Measurements from ENCODE around the gene C2orf66. TPM values are rescaled to one million over a fixed set of nuclear protein-coding genes. Genes with fewer than 3 reads are reported as not detected.

The C2orf66 gene
- total RNA-seq, 1 donor from 2014 or later: 0.38 TPM

DNA sequence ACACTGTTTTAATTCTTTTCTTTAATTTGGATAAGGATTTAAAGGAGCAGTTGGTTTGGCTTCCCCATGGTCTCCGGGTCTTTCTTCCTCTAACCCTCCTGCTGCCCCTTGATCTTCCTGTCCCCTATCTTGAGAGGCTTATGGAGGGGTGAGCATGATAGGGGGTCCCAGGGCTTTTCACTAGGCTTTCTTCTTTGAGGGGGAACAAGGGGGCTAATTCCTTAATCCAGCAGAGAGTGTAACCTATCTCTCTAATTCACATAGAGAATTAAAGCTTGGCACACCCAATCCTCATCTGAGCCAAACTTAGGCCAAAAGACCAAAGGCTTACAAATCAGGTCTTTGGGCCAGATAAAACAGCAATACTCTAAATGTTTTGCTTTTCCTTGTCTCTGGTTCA, 21.5 kb upstream of the C2orf66 start:
- Histone ChIP-seq H3K36me3 (no peaks in the 10 kb centered on the region), H3K27ac (no peak overlapping the region), H3K9me3 (no peaks in the 10 kb centered on the region), H3K4me1 (no peaks in the 10 kb centered on the region), H3K27me3 (no peaks in the 10 kb centered on the region), H3K4me3 (no peak overlapping the region)
- no peak for DNase-seq
- no peak for ATAC-seq
- intact Hi-C loops (cut with DNase I): no loop called here
- TF ChIP-seq, protein P1, sequence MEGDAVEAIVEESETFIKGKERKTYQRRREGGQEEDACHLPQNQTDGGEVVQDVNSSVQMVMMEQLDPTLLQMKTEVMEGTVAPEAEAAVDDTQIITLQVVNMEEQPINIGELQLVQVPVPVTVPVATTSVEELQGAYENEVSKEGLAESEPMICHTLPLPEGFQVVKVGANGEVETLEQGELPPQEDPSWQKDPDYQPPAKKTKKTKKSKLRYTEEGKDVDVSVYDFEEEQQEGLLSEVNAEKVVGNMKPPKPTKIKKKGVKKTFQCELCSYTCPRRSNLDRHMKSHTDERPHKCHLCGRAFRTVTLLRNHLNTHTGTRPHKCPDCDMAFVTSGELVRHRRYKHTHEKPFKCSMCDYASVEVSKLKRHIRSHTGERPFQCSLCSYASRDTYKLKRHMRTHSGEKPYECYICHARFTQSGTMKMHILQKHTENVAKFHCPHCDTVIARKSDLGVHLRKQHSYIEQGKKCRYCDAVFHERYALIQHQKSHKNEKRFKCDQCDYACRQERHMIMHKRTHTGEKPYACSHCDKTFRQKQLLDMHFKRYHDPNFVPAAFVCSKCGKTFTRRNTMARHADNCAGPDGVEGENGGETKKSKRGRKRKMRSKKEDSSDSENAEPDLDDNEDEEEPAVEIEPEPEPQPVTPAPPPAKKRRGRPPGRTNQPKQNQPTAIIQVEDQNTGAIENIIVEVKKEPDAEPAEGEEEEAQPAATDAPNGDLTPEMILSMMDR (IDR thresholded peaks at IDR 0.05): no peak

DNA sequence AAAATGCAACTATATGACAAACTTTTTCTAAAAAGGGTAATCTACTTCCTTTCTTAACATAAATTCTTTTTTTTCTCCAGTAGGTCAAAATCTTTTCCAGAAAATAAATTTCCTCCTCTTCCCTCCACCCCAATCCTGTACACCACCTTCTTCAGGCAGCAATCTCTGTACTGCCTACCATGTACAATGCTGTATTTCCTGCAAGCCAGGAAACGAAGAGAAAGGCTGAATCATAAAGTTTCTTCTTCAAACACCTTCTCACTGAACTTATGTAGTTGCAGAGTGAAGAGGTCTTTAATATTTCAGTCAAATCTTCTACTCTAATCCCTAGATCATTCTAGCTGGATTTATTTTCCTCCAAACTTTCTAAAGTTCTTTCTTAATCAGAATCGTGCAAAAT, 18.2 kb upstream of the C2orf66 start:
- intact Hi-C loops (cut with DNase I): no loop called here
- Histone ChIP-seq H3K4me3 (no peak overlapping the region), H3K9me3 (no peaks in the 10 kb centered on the region), H3K27me3 (no peaks in the 10 kb centered on the region), H3K4me1 (no peaks in the 10 kb centered on the region), H3K27ac (no peak overlapping the region), H3K36me3 (no peaks in the 10 kb centered on the region)
- ATAC-seq (no peak), DNase-seq (no peak)
- TF ChIP-seq, protein P1 (IDR thresholded peaks at IDR 0.05): no peak

DNA sequence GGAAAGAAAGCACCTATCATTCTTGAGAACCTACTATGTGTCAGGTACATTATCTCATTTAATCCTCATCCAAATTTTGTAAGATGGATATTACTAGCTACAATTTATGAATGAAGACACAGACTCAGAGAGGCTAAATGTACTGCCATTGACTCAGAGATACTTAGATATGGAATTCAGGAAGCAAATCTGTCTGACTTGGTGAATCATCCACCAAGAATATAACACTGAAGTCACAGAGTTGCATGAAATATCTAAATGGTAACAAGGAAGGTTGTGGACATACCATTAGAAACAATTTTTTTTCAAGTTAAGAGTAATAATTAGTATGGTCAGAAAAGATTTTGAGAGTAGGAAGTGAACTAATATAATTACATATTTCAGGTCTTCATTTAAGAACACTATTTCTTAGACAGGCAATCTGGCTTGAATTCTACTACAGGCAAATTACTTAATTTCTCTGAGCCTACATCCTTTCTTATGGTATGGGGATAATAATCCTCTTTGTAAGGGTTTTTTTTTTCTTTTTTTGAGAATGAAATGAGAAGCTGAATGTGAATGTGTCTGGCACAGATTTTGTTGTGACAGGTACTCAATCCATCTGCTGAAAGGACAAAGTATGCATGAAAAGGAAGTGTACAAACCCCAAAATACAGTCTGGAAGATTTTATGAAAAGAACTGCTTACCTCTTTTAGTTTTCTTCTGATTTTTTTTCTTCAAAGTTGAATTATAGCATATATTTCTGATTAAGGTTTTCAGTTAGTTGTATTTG, 14.8 kb upstream of the C2orf66 start:
- DNase-seq (no peak), ATAC-seq (no peak)
- Histone ChIP-seq H3K27ac (no peak overlapping the region), H3K36me3 (no peaks in the 10 kb centered on the region), H3K9me3 (no peaks in the 10 kb centered on the region), H3K4me3 (no peak overlapping the region), H3K4me1 (no peaks in the 10 kb centered on the region), H3K27me3 (no peaks in the 10 kb centered on the region)
- intact Hi-C loops (cut with DNase I): no loop called here
- TF ChIP-seq, protein P1 (IDR thresholded peaks at IDR 0.05): no peak

DNA sequence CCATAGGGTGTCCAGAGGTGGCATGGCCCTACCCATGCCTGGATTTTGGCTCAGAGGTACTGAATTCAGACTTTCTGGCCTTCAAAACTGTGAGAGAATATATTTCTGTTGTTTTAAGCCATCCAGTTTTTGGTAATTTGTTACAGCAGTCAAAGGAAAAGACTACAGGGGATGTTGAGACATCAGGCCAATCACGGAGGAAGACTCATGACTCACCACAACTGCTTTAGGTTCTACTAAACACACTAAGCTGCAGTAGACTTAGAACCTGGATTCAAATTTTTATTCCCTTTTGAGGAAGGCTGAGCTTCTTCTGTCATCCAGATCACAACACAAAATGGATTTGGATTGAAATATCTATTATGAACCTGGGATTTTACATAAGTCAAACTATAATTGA, 12.0 kb upstream of the C2orf66 start:
- DNase-seq (no peak), ATAC-seq (no peak)
- Histone ChIP-seq H3K27ac (no peak overlapping the region), H3K27me3 (no peaks in the 10 kb centered on the region), H3K4me1 (no peaks in the 10 kb centered on the region), H3K9me3 (no peaks in the 10 kb centered on the region), H3K4me3 (no peak overlapping the region), H3K36me3 (no peaks in the 10 kb centered on the region)
- intact Hi-C loops (cut with DNase I): no loop called here
- TF ChIP-seq, protein P1 (IDR thresholded peaks at IDR 0.05): no peak

DNA sequence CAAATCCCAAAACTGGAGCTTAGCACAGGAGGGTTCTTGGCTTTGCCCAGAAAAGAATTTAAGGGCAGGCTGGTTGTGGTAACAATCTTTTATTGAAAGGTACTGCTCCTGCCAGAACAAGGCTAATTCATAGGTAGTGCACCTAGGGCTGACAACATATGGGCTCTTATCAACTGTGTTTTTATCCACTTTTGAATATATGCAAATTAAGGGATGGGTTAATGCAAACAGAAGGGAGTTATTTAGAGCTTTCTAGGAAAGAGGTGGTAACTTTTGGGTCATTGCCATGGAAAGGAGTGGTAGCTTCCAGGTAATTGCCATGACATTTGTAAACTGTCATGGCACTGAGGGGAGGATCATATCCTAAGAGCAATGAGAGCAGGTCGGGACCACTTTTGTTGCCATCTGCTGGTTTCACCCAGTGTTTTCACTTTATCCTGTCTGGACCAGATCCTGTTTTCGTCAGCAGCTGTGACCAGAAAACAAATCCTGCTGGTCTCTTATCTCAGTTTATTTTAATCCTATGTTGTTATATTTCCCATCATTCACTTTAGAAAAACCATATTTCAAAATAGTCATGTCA, 981 bp downstream of the C2orf66 start:
- Histone ChIP-seq H3K36me3 (no peaks in the 10 kb centered on the region), H3K4me3 (no peak overlapping the region), H3K27ac (no peak overlapping the region), H3K4me1 (no peaks in the 10 kb centered on the region), H3K9me3 (no peaks in the 10 kb centered on the region), H3K27me3 (no peaks in the 10 kb centered on the region)
- TF ChIP-seq, protein P1 (IDR thresholded peaks at IDR 0.05): no peak
- DNase-seq (no peak), ATAC-seq (no peak)
- intact Hi-C loops (cut with DNase I): no loop called here

Data from upper lobe of right lung (tissue), 1 donor.